DOHH2 (cell line): ENCODE data around the gene IPO8.

Source experiments
- H3F3A ChIP-seq: fragments of 200-600 bp; sonication (generic), shearing (Covaris generic); 2 replicates; pipeline ENCODE4 v1.6.0; 2016; ENCODE audit warnings: antibody characterized with exemption, mild to moderate bottlenecking; ENCODE audit not compliant: control insufficient read depth, insufficient read depth
- H3K27ac ChIP-seq: fragments of 200-600 bp; sonication (generic); 2 replicates; pipeline ENCODE4 v1.5.1; 2014; ENCODE audit warnings: low read depth, mild to moderate bottlenecking, low read length, moderate library complexity
- H3K27me3 ChIP-seq: fragments of 200-600 bp; sonication (generic); 2 replicates; pipeline ENCODE4 v1.6.1; 2014; ENCODE audit warnings: mild to moderate bottlenecking, low read length, mixed read lengths; ENCODE audit not compliant: control insufficient read depth
- H3K36me3 ChIP-seq: fragments of 200-600 bp; sonication (generic); 2 replicates; pipeline ENCODE4 v1.6.1; 2014; ENCODE audit warnings: mild to moderate bottlenecking, low read length, moderate library complexity, mixed read lengths; ENCODE audit not compliant: control insufficient read depth
- H3K4me1 ChIP-seq: fragments of 200-600 bp; sonication (generic); 2 replicates; pipeline ENCODE4 v1.6.1; 2014; ENCODE audit warnings: mild to moderate bottlenecking, low read length, mixed read lengths; ENCODE audit not compliant: control insufficient read depth
- H3K4me2 ChIP-seq: fragments of 200-600 bp; sonication (generic); 2 replicates; pipeline ENCODE4 v1.6.0; 2014; ENCODE audit warnings: mild to moderate bottlenecking, low read length, moderate library complexity
- H3K4me3 ChIP-seq: fragments of 200-600 bp; sonication (generic); 2 replicates; pipeline ENCODE4 v1.5.1; 2014; ENCODE audit warnings: mild to moderate bottlenecking, low read length, mixed read lengths
- H3K79me2 ChIP-seq: fragments of 200-600 bp; sonication (generic); 2 replicates; pipeline ENCODE4 v1.6.1; 2014; ENCODE audit warnings: mild to moderate bottlenecking, low read length, mixed read lengths; ENCODE audit not compliant: control insufficient read depth
- H3K9me2 ChIP-seq: fragments of 200-600 bp; sonication (generic); replicated peaks from 2 replicates; pipeline ENCODE4 v1.6.1; 2014; ENCODE audit warnings: mild to moderate bottlenecking, low read length, mixed read lengths; ENCODE audit not compliant: control insufficient read depth
- H3K9me3 ChIP-seq: fragments of 200-600 bp; sonication (generic); 2 replicates; pipeline ENCODE4 v1.6.1; 2014; ENCODE audit warnings: antibody characterized with exemption, low read length, mixed read lengths; ENCODE audit not compliant: control insufficient read depth, insufficient read depth
- H4K20me1 ChIP-seq: fragments of 200-600 bp; sonication (generic); 2 replicates; pipeline ENCODE4 v1.6.0; 2014; ENCODE audit warnings: low read depth, mild to moderate bottlenecking, antibody characterized with exemption, low read length, moderate library complexity; ENCODE audit not compliant: control insufficient read depth, insufficient read depth
- CTCF ChIP-seq: fragments of 200-600 bp; sonication (generic); IDR thresholded peaks from one replicate; pipeline ENCODE4 v1.5.1; 2014; ENCODE audit warnings: antibody characterized with exemption, mild to moderate bottlenecking, low read depth, low read length; ENCODE audit not compliant: poor library complexity, severe bottlenecking
- EZH2phosphoT487 ChIP-seq: fragments of 200-600 bp; sonication (generic); IDR thresholded peaks from 2 replicates; pipeline ENCODE4 v1.6.1; 2017; ENCODE audit warnings: borderline replicate concordance, mild to moderate bottlenecking, antibody characterized with exemption, low read length, moderate library complexity, mixed read lengths

Gene IPO8

DNA sequence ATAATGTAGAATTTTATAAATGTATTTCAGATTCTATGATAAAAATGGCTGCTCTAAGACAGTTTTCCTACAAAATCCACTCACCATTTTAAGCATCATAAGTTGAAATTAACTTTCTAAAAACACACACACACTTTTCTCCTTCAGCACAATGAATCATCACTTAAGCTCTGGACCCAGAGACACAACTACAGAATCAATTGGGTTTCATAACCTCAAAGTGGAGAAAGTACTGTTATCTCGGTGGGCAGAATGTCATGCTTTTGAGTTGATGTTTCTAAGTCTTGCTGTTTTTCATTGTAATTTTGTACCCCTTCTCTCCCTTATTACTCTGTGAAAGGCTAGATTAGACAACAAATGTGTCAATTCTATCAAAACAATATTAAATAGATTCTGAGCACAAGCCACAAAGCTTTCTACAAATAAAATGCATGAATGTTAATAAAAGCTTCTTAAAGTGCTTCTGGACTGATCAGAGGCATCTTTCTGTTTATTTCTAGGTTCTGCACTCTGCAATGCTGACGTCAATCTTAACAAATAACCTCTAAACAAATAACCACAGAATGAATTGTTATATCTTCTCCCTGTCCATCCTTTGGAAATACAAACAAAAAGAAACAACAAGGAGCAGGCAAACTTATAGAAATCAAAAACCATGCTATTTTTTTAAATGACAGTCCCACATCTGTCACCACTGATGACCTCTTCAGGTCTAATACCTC, 8.2 kb downstream of the IPO8 start:
- no peak overlapping the region for H3K27ac ChIP-seq
- no peaks in the 10 kb centered on the region for H3K9me3 ChIP-seq
- H4K20me1 ChIP-seq: no peaks in the 10 kb centered on the region; the same call in 1 of the 2 replicates
- peaks cover 36% of the 10 kb centered on the region for H3K79me2 ChIP-seq
- H3K4me3 ChIP-seq: no peak overlapping the region
- H3K4me1 ChIP-seq: no peaks in the 10 kb centered on the region
- no peaks in the 10 kb centered on the region for H3K27me3 ChIP-seq
- TF ChIP-seq CTCF (no peak), EZH2phosphoT487 (no peak)
- no peaks in the 10 kb centered on the region for H3F3A ChIP-seq
- no peaks in the 10 kb centered on the region for H3K9me2 ChIP-seq
- H3K36me3 ChIP-seq: peaks cover 27% of the 10 kb centered on the region
- H3K4me2 ChIP-seq: no peak overlapping the region

GRCh38 chr12:30679241-30679640, 16.4 kb downstream of the IPO8 start:
- Histone ChIP-seq H4K20me1 (no peaks in the 10 kb centered on the region), H3K36me3 (peaks cover 44% of the 10 kb centered on the region), H3F3A (no peaks in the 10 kb centered on the region), H3K27ac (no peak overlapping the region), H3K9me3 (no peaks in the 10 kb centered on the region), H3K27me3 (no peaks in the 10 kb centered on the region), H3K79me2 (no peaks in the 10 kb centered on the region), H3K4me3 (no peak overlapping the region), H3K4me1 (no peaks in the 10 kb centered on the region), H3K9me2 (no peaks in the 10 kb centered on the region), H3K4me2 (no peak overlapping the region)
- TF ChIP-seq EZH2phosphoT487 (no peak), CTCF (no peak)

DNA sequence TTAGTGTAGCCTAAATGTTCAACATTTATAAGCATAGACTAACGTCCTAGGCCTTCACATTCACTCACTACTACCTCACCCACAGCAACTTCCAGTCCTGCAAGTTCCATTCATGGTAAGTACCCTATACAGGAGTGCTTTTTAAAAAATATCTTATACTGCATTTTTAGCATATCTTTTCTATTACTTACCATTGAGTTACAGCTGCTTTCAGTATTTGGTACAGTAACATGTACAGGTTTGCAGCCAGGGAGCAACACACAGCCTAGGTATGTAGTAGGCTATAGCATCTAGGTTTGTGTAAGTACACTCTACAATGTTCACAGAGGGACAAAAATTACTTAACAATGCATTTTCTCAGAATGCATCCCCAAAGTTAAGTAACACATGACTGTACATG, 17.4 kb downstream of the IPO8 start:
- Histone ChIP-seq H3K36me3 (peaks cover 47% of the 10 kb centered on the region), H3K4me2 (no peak overlapping the region), H3K27me3 (no peaks in the 10 kb centered on the region), H3K9me3 (no peaks in the 10 kb centered on the region), H3K79me2 (no peaks in the 10 kb centered on the region), H4K20me1 (no peaks in the 10 kb centered on the region), H3K9me2 (no peaks in the 10 kb centered on the region), H3K27ac (no peak overlapping the region), H3F3A (no peaks in the 10 kb centered on the region), H3K4me1 (no peaks in the 10 kb centered on the region), H3K4me3 (no peak overlapping the region)
- TF ChIP-seq CTCF (no peak), EZH2phosphoT487 (no peak)

GRCh38 chr12:30661210-30661609, 34.5 kb downstream of the IPO8 start:
- Histone ChIP-seq H3K9me3 (no peaks in the 10 kb centered on the region), H3K79me2 (no peaks in the 10 kb centered on the region), H3K27me3 (no peaks in the 10 kb centered on the region), H3K4me3 (no peak overlapping the region), H3K36me3 (peaks cover 47% of the 10 kb centered on the region), H4K20me1 (no peaks in the 10 kb centered on the region), H3K4me1 (no peaks in the 10 kb centered on the region), H3K27ac (no peak overlapping the region), H3K9me2 (no peaks in the 10 kb centered on the region), H3K4me2 (no peak overlapping the region), H3F3A (no peaks in the 10 kb centered on the region)
- TF ChIP-seq EZH2phosphoT487: no peak
- no peak for TF ChIP-seq CTCF
